GM18499 (cell line): ENCODE data around the gene SLC1A3.
"Not testable (repeated sequence)": the region's sequence is repeated elsewhere in the genome, so short reads cannot be mapped to it uniquely, and the experiment has no call there.

Source experiments
- ATAC-seq: cut with Tn5 transposase; IDR thresholded peaks from one replicate; pipeline ENCODE4 v1.9.1; 2021; ENCODE audit warnings: moderate number of reproducible peaks; ENCODE audit not compliant: insufficient read depth, unreplicated experiment

The SLC1A3 gene

DNA sequence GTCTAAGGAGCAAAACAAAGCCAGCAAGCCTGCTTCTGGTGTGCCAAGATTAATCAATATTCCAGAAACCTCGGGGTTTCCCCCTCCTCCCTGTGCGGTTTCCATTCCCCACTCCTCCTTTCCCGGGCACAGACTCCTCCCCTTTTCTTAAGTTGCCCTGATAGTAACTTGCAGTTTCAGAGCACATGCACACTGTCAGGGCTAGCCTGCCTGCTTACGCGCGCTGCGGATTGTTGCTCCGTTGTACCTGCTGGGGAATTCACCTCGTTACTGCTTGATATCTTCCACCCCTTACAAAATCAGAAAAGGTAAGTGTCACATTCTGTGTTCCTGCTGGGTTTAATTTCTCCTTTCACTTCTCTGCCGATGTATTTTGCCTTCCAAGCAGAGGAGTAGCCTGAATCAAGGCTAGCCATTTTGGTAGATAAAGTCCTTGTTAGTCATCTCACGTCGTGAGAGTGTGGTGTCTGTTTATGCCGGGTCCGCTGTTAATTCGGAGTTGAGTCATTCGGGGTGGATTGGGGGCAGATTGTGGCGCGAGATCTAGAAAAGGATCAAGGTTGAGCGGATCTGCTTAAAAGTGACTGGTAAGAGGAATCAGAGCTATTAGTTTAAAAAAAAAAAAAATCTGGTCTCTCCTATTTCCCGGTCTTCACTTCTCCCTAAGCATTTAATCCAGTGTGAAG is at the start of gene SLC1A3:
Gene SLC1A3, plus strand, starts transcription at position 179 of the 686 bp plus-strand sequence. CDS start 1,818 bp downstream, outside the sequence.
- peak; percentile 84 for ATAC-seq

DNA sequence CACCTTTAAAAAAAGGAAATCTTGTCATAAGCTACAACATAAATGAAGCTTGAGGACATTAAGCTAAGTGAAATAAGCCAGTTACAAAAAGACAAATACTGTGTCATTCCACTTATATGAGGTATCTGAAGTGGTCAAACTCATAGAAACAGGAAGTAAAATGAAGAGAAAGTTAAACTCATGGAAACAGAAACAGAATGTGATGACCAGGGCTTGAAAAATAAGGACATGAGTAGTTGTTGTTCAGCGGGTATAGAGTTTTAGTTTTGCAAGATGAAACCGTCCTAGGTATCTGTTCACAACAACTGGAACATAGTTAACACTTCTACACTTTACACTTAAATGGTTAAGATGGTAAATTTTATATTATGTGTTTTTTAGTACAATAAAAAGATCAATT is 47.8 kb upstream of the SLC1A3 start:
- ATAC-seq = no peak

DNA sequence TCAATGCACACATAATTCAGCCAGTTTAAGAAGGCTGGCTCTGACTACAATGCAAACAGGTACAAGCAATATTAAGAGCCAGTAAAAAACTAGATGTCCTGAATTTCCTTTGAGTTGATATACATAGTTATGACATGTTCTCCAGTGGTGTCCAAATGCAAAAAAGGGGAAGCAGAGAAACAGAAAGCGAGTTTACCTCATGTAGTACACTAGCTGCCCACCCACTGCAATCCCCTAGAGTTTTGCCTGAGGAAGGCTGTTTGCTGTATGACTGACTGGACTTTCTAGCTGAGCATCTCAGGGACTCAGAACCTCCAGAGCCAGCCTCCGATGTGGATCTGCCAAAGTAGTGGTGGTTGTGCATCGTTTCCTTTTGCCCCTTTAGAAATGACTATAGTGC is 44.8 kb upstream of the SLC1A3 start:
- no peak for ATAC-seq

DNA sequence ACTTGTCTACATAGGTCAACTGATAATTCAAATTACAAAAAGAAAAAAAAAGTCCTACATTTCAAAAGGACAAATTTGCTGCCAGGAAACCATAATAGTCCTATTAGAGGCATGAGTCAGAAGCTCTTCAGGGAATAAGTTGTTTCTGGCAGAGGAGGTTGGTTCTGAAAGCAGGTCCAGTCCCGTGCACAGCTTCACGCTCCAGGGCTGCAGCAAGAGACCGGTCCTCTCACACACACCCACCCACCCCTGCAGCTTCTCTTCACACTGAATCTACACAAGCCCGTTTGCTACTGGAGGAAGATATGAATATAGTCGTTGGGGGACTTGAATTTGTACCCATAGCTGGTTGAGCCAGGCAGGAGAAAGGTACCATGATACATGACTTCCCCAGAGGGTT is 36.9 kb upstream of the SLC1A3 start:
- no peak for ATAC-seq

DNA sequence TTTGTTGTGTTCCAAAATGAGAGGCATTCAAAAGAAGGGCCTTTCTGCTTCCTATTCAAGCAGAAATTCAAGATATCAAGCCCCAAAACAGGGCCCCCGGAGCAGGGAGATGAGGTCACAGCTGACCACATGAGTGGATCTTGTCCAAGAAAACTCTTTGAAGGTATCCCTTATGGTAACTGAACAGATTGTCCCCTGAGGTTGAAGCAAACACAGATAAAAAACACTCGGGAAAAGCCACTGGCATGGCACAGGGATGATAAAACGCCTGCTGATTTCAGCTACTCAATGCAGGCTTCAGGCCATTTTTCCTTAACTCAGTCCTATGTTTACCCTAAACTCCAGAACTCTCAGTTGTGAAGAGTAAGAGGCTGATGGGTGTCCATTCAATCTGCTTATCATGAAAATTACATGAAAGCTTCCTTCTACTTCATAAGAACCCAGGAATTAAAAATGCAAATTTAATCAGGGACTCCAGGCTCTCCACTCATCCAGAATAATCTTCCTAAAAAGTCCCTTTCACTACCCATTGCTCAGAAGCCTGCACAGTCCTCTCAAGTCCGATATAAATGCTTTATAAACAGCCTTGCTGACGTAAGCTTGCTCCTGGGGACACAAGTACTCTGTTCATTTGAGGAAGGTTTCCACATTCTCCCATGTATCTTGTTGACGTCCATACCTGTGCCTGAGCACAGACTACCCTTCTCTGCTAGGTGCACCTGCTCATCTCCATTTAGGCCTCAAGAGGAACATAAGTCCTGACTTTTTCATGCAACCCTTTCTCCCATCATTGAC is 35.9 kb upstream of the SLC1A3 start:
- ATAC-seq = no peak

DNA sequence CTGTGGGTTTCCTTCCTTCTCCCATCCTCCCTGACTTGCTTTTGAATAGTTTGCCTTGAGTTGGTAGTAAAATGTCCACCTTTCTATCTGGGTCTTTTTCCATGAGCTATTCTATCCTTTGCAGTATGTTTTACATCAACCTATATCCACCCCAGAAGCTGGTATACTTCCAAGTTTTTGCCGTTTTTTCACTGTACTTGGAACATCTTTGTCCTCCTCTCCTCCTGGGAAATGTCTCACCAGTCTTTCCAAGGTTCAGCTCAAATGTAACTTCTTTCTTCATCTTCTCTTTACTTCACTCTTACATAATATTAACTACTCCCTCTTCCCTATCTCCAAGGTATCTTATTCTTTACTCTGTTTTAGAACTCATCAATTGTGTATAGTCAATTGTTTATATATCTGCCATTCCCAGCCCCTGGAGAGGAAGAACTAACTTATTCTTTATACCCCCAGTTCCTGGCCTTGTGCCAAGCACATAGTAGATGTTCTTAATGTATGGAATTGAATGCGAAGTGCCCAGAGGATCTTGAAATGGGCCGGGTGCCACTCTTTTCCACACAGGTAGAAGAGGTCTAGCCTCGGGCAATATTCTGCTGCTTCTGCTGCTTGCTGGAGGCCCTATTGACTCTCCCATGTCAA is 34.9 kb upstream of the SLC1A3 start:
- ATAC-seq = no peak

DNA sequence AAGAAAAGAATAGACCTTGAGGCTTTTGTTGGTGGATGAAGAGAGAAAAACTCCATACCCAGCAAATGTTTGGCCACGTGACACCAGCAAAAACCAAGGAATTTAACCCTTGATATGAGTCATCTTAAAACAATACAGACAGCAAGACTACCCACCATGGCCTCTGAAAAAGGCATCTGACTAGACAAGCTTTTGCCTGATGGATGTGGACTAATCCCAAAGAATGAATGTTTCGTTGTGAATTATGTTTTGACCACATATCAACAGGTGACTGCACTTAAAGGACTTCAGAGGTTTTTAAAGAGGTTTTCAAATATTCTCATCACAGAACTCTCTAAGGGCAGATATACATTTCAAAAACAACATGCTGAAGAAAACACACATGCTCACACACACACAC is 33.0 kb upstream of the SLC1A3 start:
- no peak for ATAC-seq

DNA sequence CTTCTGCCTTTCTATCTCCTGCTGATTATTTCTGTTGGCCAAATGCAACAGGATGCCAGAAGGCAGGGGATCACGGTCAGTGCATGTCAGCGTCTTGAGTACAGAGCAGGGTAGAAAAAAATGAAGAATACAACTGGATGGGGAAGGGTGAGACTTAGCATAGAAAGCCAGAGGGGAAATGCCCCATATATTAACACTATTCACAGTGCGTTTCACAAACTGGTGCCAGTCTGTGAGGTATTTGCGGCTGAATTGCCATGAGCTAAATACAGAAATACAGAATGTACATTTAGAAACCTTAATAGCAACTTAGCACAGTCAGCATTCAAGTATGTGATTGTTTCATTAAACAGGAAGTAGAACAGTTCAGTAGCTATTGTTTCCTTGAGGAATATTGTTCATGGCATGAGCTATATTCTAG is 31.0 kb upstream of the SLC1A3 start:
- ATAC-seq = no peak

DNA sequence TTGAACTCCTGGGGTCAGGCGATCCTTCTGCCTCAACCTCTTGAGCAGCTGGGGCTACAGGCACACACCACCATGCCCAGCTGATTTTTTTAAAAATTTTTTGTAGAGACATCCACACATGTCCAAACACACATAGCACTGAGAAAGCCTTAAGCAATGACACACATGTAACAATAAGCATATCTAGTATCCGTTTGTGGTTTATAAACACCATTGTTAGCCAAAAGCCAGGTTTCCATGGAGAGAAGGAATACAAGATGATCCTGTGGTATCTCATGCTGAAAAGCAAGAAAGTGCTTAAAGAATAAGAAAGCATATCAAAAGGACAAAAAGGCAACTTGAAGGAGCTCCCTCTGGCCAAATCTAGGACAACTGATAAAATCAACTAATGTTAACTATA is 29.7 kb upstream of the SLC1A3 start:
- no peak for ATAC-seq

DNA sequence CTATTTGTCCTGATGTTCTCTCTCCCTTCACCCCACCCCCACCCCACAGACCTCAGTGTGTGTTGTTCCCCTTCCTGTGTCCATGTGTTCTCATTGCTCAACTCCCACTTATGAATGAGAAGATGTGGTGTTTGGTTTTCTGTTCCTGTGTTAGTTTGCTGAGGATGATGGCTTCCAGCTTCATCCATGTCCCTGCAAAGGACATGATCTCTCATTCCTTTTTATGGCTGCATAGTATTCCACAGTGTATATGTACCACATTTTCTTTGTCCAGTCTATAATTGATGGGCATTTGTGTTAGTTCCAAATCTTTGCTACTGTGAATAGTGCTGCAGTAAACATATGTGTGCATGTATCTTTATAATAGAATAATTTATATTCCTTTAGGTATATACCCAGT is 26.5 kb upstream of the SLC1A3 start:
- ATAC-seq = not testable (repeated sequence)

DNA sequence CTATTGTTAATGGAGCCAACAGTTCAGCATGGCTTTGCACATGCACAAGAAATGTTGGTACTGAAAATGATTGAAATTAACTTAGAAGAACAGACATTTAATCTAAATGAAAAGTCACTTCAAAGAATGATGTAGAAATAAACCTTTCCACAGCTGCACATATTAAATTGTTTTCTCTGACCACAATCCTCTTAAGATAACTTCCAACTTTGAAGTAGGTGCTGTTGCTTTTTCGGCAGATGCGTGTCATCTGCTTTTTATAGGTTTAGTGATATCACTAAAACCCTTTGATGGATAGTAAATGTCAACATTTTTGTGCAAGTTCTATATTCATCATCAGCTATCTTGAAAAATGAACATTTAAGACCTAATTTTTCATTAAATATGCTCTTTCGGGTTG is 25.3 kb upstream of the SLC1A3 start:
- no peak for ATAC-seq

DNA sequence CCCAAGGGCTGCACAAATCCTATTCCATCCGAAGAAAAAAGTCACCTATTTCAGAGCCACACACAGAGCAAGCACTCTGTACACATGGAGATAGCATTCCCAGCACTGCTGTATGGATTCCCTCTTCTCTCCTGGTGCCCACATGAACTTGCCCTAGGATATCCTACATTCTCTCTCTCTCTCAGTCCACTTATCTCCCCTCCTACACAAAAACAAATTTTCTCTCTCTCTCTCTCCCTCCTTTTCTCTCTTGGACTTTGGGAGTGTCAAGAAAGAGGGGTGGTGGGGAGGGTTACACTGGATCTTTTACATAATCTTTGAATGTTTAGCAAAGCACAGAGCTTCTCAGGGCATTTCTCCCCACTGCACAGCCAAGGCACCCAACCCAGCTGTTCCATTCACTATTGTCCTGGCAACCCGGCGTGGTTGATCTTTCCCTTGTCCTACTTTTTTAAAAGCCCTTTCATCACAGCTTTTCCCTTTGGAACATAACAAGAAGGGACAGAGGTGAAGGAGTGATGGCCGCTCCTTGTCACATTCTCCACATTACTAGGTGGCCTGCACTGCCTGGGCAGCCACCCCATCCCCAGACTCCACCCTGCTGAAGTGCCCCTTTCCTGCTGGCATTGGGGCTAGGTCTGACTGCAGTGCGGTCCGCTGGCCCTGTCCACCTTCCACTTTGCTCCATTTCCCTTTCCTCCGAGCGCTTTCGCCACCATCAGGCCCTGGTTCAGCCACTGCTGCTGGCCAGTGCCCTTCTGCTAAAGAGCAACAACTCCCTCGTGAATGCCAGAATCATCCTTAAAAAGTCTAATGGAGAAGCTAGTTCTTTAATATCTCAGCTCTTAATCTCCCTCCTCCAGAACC is 22.2 kb upstream of the SLC1A3 start:
- ATAC-seq = no peak

DNA sequence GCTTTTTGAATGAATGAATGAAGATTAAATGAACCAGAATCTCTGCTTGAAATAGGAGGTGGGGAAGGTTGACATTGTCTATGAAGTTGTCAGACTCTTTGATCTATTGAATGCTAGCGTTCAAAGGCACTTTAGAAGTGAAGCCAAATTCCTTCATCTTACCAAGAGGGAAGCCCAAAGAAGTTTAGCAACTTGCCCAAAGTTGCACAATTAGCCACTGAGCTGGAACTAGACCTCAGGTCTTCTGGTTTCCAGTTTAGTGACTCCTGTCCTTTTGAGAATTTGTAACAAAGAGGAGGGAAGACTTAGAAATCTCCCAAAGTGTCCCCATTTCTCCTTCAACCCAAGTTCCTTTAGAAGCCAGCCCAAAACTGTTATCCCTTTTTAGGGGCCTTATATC is 20.7 kb upstream of the SLC1A3 start:
- no peak for ATAC-seq

DNA sequence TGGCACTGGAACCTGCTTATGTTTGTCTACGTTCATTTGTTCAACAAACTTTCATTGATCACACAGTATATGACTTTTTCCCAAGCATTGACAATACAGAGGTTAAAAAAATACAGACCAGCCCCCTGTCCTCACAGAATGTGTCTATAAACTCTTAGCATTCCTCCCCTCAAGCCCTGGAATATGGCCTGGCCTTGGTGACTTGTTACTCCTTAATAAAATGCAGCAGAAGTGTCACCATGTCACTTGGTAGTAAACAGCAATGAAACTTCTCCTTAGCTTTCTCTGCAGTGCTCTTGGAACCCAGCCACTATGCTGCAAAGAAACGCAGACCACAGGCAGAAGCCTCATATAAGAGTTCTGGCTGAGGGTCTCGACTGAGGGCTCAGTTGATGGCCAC is 19.1 kb upstream of the SLC1A3 start:
- ATAC-seq = no peak

DNA sequence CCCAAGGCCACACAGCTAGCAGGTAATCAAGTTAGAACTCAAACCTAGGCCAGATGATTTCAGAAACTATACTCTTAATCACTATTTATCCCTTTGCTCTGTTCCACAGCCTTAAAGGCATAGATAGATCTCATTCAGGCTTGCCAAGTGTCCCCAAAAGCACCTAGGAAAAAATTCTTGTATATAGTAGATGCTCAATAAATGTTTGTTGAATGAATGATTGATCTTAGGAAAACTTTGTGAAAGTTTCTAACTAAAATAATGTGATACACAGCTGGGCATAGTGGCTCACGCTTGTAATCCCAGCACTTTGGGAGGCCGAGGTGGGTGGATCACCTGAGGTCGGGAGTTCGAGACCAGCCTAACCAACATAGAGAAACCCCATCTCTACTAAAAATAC is 16.7 kb upstream of the SLC1A3 start:
- ATAC-seq = not testable (repeated sequence)

DNA sequence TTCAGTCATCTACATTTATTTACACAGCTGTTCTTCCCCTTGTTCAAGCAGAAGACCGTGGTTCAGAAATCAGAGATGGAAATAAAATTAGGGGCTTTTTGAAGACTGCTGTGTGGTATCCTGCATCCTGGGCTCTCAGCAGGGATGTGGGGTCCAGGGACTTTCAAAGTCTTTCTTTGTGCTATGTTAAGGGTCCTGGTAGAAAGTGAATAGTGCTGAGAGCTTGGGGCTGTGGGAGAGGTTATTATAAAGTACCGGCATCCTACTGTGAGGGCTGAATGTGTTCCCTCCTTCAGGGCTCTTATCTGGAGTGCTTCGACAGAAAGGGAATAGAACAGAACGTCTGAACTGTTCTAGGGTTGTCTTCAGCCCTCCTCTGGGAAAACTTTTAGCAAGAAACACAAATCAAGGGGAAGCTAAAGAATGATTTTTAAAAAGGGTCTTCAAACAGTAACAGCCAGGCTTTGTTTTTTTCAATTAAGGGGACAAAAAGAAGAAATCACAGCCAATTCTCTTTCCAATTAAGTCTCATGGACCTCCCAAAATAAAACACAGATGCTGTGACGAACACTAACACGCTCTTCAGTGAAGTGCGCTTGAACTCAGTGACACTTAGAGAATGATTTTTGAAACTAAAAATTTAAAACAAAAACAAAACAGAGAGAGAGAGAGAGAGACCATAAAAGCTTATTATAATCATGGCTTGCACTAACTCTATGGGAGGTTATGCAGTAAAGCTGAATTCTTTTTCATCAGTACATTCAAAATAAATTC is 15.7 kb upstream of the SLC1A3 start:
- no peak for ATAC-seq

DNA sequence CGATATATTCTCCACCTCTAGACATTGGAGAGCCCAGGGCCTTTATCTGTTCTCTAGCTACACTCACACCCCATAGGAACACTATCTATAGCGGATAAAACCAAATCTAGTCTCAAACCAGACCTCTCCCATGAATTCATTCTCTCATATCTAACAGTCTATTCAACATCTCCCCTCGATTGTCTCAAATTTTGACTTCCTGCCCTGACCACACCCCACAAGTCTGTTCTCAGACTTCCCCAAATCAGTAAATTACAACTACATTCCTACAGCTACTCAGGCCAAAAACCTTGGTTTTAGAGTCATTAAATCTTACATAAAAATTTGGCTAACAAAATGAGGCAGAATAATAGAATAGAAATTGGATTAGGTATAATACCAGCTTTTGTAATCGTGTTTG is 12.5 kb upstream of the SLC1A3 start:
- no peak for ATAC-seq

DNA sequence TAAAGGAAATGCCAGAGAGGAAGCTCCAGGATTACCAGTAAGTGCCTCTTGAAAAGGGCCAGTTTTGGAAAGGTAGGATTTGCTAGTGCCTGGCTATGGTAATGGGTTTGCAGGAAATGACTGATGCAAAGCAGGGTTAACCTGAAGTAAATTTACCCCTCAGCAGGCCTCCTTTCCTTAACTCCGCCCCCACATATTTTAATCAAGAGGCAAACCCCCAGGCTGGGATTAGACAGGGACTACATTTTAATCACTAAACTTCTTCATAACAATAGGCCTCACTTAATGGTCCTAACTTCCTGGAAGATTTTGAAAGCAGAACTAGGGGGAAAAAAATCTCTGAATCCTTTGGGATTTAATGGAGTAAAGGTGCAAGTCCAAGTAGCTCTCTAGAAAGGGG is 10.2 kb upstream of the SLC1A3 start:
- no peak for ATAC-seq

DNA sequence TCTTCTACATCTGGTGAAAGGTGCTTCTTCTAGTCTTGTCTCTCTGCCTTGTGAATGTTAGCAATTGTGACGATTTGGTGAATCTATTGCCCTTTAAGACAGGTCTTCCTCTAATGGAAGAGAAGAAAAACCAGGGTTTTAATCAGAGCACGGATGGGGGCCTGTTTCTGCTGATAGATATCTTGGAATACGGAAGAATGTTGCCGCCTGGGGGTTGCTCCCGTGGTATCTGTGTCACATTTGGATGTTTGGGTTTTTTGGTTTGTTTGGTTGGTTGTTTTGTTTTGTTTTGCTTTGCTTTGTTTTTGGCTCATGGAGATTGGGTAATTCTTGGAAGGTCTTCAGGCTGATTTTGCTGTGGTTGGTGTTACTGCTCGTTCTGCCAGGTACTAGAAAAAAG is 9.7 kb upstream of the SLC1A3 start:
- ATAC-seq = no peak

DNA sequence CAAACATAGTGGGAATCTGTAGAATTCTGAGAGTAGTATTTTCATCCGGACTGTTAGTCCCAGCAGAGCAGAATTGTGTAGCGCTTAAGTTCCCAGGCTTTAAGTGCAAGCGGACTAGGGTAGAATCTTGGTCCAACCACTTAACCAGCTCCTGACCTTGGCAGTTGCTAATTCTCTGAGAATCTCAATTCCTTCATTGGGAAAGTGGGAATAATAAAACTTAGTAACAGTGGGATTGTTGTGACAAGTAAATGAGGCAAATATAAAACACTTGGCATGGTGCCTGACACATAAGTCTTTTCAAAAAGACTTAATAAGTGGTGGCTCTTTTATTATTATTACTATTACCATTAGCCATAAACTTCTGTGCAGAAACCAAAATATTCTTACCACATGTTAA is 8.4 kb upstream of the SLC1A3 start:
- no peak for ATAC-seq
